Mesendoderm (in vitro differentiated cells): ENCODE results near the gene YTHDC2.

Experiments
- DNase-seq: peaks from one replicate; pipeline ENCODE4 v3.0.0; 2013
- H2AK5ac ChIP-seq: 2 replicates; pipeline ENCODE4 v1.6.1; 2013; ENCODE audit warnings: low read length, inconsistent platforms
- H2BK120ac ChIP-seq: 2 replicates; pipeline ENCODE4 v1.6.1; 2013; ENCODE audit warnings: low read depth, mild to moderate bottlenecking, low read length, moderate library complexity, mixed read lengths
- H2BK15ac ChIP-seq: replicated peaks from 2 replicates; pipeline ENCODE4 v1.6.1; 2013; ENCODE audit warnings: low read depth, mild to moderate bottlenecking, moderate library complexity
- H2BK5ac ChIP-seq: 2 replicates; pipeline ENCODE4 v1.6.1; 2013; ENCODE audit warnings: low read length, inconsistent platforms
- H3K18ac ChIP-seq: 2 replicates; pipeline ENCODE4 v1.6.1; 2013; ENCODE audit warnings: mild to moderate bottlenecking, low read length, mixed read lengths
- H3K23ac ChIP-seq: one replicate; pipeline ENCODE4 v1.6.1; 2013; ENCODE audit warnings: low read length
- H3K27ac ChIP-seq: 2 replicates; pipeline ENCODE4 v1.5.1; 2013; ENCODE audit warnings: low read depth, mild to moderate bottlenecking, inconsistent platforms, low read length, moderate library complexity
- H3K27me3 ChIP-seq: 2 replicates; pipeline ENCODE4 v1.6.1; 2013; ENCODE audit warnings: low read length, control low read depth, mild to moderate bottlenecking, inconsistent platforms; ENCODE audit not compliant: insufficient read depth, poor library complexity
- H3K36me3 ChIP-seq: 2 replicates; pipeline ENCODE4 v1.6.1; 2013; ENCODE audit warnings: low read length, inconsistent platforms; ENCODE audit not compliant: control insufficient read depth, insufficient read depth
- H3K4ac ChIP-seq: one replicate; pipeline ENCODE4 v1.6.1; 2013; ENCODE audit warnings: low read depth, mild to moderate bottlenecking, low read length, moderate library complexity
- H3K4me1 ChIP-seq: 2 replicates; pipeline ENCODE4 v1.6.1; 2013; ENCODE audit warnings: low read depth, low read length, inconsistent platforms; ENCODE audit not compliant: control insufficient read depth
- H3K4me2 ChIP-seq: 2 replicates; pipeline ENCODE4 v1.6.1; 2013; ENCODE audit warnings: low read length
- H3K4me3 ChIP-seq: 2 replicates; pipeline ENCODE4 v1.5.1; 2013; ENCODE audit warnings: mild to moderate bottlenecking, low read length
- H3K56ac ChIP-seq: one replicate; pipeline ENCODE4 v1.6.1; 2013; ENCODE audit warnings: low read length
- H3K79me1 ChIP-seq: 2 replicates; pipeline ENCODE4 v1.6.1; 2013; ENCODE audit warnings: low read length, inconsistent platforms
- H3K79me2 ChIP-seq: 2 replicates; pipeline ENCODE4 v1.6.1; 2013; ENCODE audit warnings: mild to moderate bottlenecking, low read length; ENCODE audit not compliant: control insufficient read depth, insufficient read depth
- H3K9ac ChIP-seq: 2 replicates; pipeline ENCODE4 v1.6.1; 2013; ENCODE audit warnings: low read length, inconsistent platforms
- H4K5ac ChIP-seq: one replicate; pipeline ENCODE4 v1.6.1; 2013; ENCODE audit warnings: low read length
- H4K8ac ChIP-seq: one replicate; pipeline ENCODE4 v1.6.1; 2013; ENCODE audit warnings: low read depth, mild to moderate bottlenecking, control low read depth, low read length, moderate library complexity
- WGBS: extraction: QIAGEN DNeasy Blood & Tissue Kit; methylation state at CpG from one replicate; pipeline ENCODE4 v1.1.7; 2013; ENCODE audit warnings: low lambda C conversion rate, missing lambda C conversion rate; ENCODE audit not compliant: insufficient coverage; ENCODE audit errors: extremely low coverage; 5-methylcytosine and 5-hydroxymethylcytosine counted together

The YTHDC2 gene

DNA sequence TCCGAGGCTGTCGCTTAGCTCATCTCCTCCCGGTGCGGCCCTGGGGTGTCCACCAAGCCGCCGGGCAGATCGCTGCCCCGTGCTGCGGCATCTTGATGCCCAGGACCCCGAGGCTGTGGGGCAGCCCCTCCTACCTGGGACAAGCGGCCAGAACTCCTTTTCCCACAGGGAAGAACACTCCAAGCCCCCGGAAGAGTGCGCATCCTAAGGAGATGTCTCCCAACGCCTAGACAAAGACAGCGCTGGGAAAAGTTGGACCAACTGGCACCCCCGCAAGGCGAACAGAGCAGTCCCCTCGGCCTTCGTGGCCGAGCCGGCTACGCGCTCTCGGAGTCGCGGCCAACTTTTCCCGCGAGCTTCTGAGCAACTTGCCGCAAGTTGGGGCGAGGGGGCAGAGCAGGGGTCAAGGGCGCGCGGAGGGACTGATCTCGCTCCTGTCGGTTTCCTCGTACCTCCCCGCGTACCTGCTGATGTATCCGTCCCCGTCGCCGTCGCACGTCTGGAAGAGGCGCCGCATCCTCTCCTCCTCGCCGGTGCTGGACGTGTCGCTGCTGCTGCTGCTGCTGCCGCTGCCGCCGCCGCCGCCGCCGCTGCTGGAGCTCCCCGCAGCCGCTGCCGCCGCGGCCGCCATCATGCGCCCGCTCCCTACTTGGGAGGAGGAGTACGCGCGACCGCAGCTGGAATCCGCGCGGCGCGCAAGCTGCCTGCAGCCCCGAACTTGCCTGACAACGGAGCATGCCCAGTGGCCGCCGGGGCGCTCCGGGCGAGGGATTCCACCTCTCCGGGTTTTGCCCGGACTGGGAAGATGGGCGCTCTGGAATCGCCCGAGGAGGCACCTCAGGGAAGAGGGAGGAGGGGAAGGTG is 25.5 kb upstream of the YTHDC2 start, which contains the start of gene MCC:
Gene MCC, minus strand, starts transcription at position 673 of the 864 bp plus-strand sequence.
- Histone ChIP-seq H3K27me3 (no peaks in the 10 kb centered on the region), H3K4ac (no peak within 1 kb of the TSS), H4K5ac (no peak within 1 kb of the TSS), H3K4me1 (no peaks in the 10 kb centered on the region), H3K4me3 (peak within 1 kb of the TSS; percentile 42), H2AK5ac (no peak within 1 kb of the TSS), H3K79me2 (no peaks in the 10 kb centered on the region), H3K27ac (no peak within 1 kb of the TSS), H3K79me1 (no peaks in the 10 kb centered on the region), H4K8ac (no peak within 1 kb of the TSS), H3K23ac (no peak within 1 kb of the TSS), H3K4me2 (peak within 1 kb of the TSS; percentile 85), H3K36me3 (no peaks in the 10 kb centered on the region), H3K18ac (no peak within 1 kb of the TSS), H2BK15ac (no peak within 1 kb of the TSS), H2BK120ac (no peak within 1 kb of the TSS), H2BK5ac (no peak within 1 kb of the TSS), H3K9ac (peak within 1 kb of the TSS; percentile 55), H3K56ac (peak within 1 kb of the TSS; percentile 83)
- DNase-seq: peak; percentile 89
- WGBS: no CpG with 5 or more reads among the region's 86 CpGs

- Histone ChIP-seq H3K4me1 (no peaks in the 10 kb centered on the region), H3K9ac (peak overlapping the region; percentile 5), H4K5ac (no peak overlapping the region), H3K27ac (no peak overlapping the region), H3K36me3 (no peaks in the 10 kb centered on the region), H2BK120ac (no peak overlapping the region), H4K8ac (no peak overlapping the region), H3K4me2 (peak overlapping the region; percentile 21), H3K23ac (no peak overlapping the region), H3K56ac (peak overlapping the region; percentile 83), H3K27me3 (no peaks in the 10 kb centered on the region), H2AK5ac (no peak overlapping the region), H3K79me1 (no peaks in the 10 kb centered on the region), H3K4me3 (peak overlapping the region; percentile 1), H2BK15ac (no peak overlapping the region), H2BK5ac (no peak overlapping the region), H3K4ac (no peak overlapping the region), H3K18ac (no peak overlapping the region), H3K79me2 (no peaks in the 10 kb centered on the region)
- DNase-seq: no peak
- WGBS: no CpG with 5 or more reads among the region's 20 CpGs
Observed at GRCh38 chr5:113488645-113489184, 24.8 kb upstream of the YTHDC2 start.

GRCh38 chr5:113489299-113489698 is 24.2 kb upstream of the YTHDC2 start:
- no CpG with 5 or more reads among the region's 3 CpGs for WGBS

DNA sequence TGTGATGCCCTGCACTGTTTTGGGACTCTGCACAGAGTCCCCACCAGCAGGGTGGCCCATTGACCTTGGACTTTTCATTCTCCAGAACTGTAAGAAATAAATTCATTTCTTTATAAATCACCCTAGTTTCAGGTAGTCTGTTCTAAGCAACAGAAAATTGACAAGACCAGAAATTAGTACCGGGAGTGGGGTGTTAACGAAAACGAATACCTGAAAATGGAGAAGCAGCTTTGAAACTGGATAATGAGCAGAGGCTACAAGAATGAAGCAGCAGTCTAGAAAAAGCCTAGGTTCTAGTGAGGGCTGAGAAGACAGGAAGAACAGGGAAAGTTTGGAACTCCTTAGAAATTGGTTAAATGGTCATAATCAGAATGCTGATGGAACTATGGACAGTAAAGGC is 23.2 kb upstream of the YTHDC2 start:
- DNase-seq: no peak
- Histone ChIP-seq H2AK5ac (no peak overlapping the region), H3K4ac (no peak overlapping the region), H2BK5ac (no peak overlapping the region), H3K9ac (no peak overlapping the region), H3K79me2 (no peaks in the 10 kb centered on the region), H3K27ac (no peak overlapping the region), H3K27me3 (no peaks in the 10 kb centered on the region), H3K23ac (no peak overlapping the region), H4K5ac (no peak overlapping the region), H3K4me3 (no peak overlapping the region), H2BK15ac (no peak overlapping the region), H2BK120ac (no peak overlapping the region), H3K36me3 (no peaks in the 10 kb centered on the region), H3K4me1 (no peaks in the 10 kb centered on the region), H4K8ac (no peak overlapping the region), H3K18ac (no peak overlapping the region), H3K79me1 (no peaks in the 10 kb centered on the region), H3K56ac (no peak overlapping the region), H3K4me2 (no peak overlapping the region)
- WGBS: no CpG with 5 or more reads among the region's 3 CpGs

More at GRCh38 chr5:113489299-113489698, 24.2 kb upstream of the YTHDC2 start:
- H3K9ac ChIP-seq: no peak overlapping the region
- H3K36me3 ChIP-seq: no peaks in the 10 kb centered on the region
- no peak overlapping the region for H3K27ac ChIP-seq
- H4K5ac ChIP-seq: no peak overlapping the region
- no peak for DNase-seq
- H3K27me3 ChIP-seq: no peaks in the 10 kb centered on the region
- no peak overlapping the region for H3K4me2 ChIP-seq
- no peak overlapping the region for H3K4me3 ChIP-seq
- no peaks in the 10 kb centered on the region for H3K79me2 ChIP-seq
- no peak overlapping the region for H2BK120ac ChIP-seq
- H3K4me1 ChIP-seq: no peaks in the 10 kb centered on the region
- no peaks in the 10 kb centered on the region for H3K79me1 ChIP-seq
- H4K8ac ChIP-seq: no peak overlapping the region
- no peak overlapping the region for H2BK5ac ChIP-seq
- H2BK15ac ChIP-seq: no peak overlapping the region
- no peak overlapping the region for H3K23ac ChIP-seq
- no peak overlapping the region for H2AK5ac ChIP-seq
- no peak overlapping the region for H3K56ac ChIP-seq
- no peak overlapping the region for H3K18ac ChIP-seq
- H3K4ac ChIP-seq: no peak overlapping the region

- H3K79me1 ChIP-seq: no peaks in the 10 kb centered on the region
- no peaks in the 10 kb centered on the region for H3K27me3 ChIP-seq
- H3K36me3 ChIP-seq: no peaks in the 10 kb centered on the region
- H4K5ac ChIP-seq: no peak overlapping the region
- H3K4me2 ChIP-seq: no peak overlapping the region
- WGBS: no CpG with 5 or more reads among the region's 2 CpGs
- no peak overlapping the region for H3K4ac ChIP-seq
- no peaks in the 10 kb centered on the region for H3K79me2 ChIP-seq
- no peak overlapping the region for H3K18ac ChIP-seq
- no peak overlapping the region for H2BK120ac ChIP-seq
- DNase-seq: no peak
- no peak overlapping the region for H4K8ac ChIP-seq
- H3K4me1 ChIP-seq: no peaks in the 10 kb centered on the region
- H2AK5ac ChIP-seq: no peak overlapping the region
- no peak overlapping the region for H2BK5ac ChIP-seq
- no peak overlapping the region for H3K9ac ChIP-seq
- no peak overlapping the region for H3K23ac ChIP-seq
- no peak overlapping the region for H2BK15ac ChIP-seq
- no peak overlapping the region for H3K27ac ChIP-seq
- no peak overlapping the region for H3K56ac ChIP-seq
- no peak overlapping the region for H3K4me3 ChIP-seq
Observed at GRCh38 chr5:113491022-113491421, 22.5 kb upstream of the YTHDC2 start.
